Left lung (tissue), 14 donors: ENCODE data around the gene RSPO4. TPM values are rescaled to one million over a fixed set of nuclear protein-coding genes. Genes with fewer than 3 reads are reported as not detected.

Experiments used
- ATAC-seq: fragments of 200-7000 bp; cut with Tn5 transposase; one replicate; pipeline ENCODE4 v1.9.1; 2020; ENCODE audit warnings: moderate library complexity
- DNase-seq, 4 donors: peaks; one replicate each; pipeline ENCODE4 v3.0.0-alpha.2; 2013 to 2020
- H3K27ac ChIP-seq, 2 donors: fragments of 200-600 bp; sonication (generic) in 1 of 2; one replicate each; pipeline versions ENCODE4 v1.5.0 to v1.8.0; 2020 to 2021
- H3K27me3 ChIP-seq, 2 donors: fragments of 200-600 bp; sonication (generic) in 1 of 2; one replicate each; pipeline versions ENCODE4 v1.5.0 to v1.8.0; 2020 to 2021
- H3K36me3 ChIP-seq, 2 donors: fragments of 200-600 bp; sonication (generic) in 1 of 2; one replicate each; pipeline versions ENCODE4 v1.5.0 to v1.8.0; 2020 to 2021
- H3K4me1 ChIP-seq, 2 donors: fragments of 200-600 bp; one replicate each; pipeline ENCODE4 v1.8.0; 2021
- H3K4me3 ChIP-seq, 2 donors: fragments of 200-600 bp; sonication (generic) in 1 of 2; one replicate each; pipeline versions ENCODE4 v1.5.0 to v1.8.0; 2020 to 2021; ENCODE audit warnings: mild to moderate bottlenecking in 1 of 2
- H3K9me3 ChIP-seq, 2 donors: fragments of 200-600 bp; sonication (generic) in 1 of 2; one replicate each; pipeline versions ENCODE4 v1.5.0 to v1.8.0; 2020 to 2021
- CTCF ChIP-seq, 2 donors: fragments of 200-600 bp; sonication (generic) in 1 of 2; IDR thresholded peaks; one replicate each; pipeline versions ENCODE4 v1.5.0 to v1.8.0; 2021; ENCODE audit warnings: antibody characterized with exemption in 2 of 2
- intact Hi-C, 2 donors: fragments of 100-400 bp; cut with DNase I; formaldehyde crosslinking; loops; one replicate each; pipeline versions ENCODE4 v1.11.2 to v1.14.2; 2022
- long read RNA-seq, 12 donors: library from polyadenylated mRNA in 2 of 12; unstranded in 2 of 12; transcript quantifications; one replicate each; pipeline ENCODE4 v2.0.0 and lab custom pipeline, GENCODE V29; 2019 to 2026
- polyA plus RNA-seq, 6 donors: library from polyadenylated mRNA; unstranded; fragments of 120-200 nt; gene quantifications; one replicate each; pipeline ENCODE4 v1.2.1, GENCODE V29; 2013; ENCODE audit not compliant: insufficient read length in 6 of 6
- total RNA-seq, 2 donors: library from RNA; stranded (reverse); fragmentation: NEBNext Ultra II Directional; extraction: Animal tissue kit (Norgen Biotek cat#: 25700); gene quantifications; one replicate each; pipeline ENCODE4 v1.2.1, GENCODE V29; 2021
- donor health status: DM: no; HTN: yes; CAD: no.
- donor health status: DM: no; HTN: no; CAD: no.

RSPO4 gene
- total RNA-seq (1 to 10 TPM; 2.2 to 6.1 TPM), polyA plus RNA-seq (1 to 10 TPM; 2.6 to 4.3 (median 3.4) TPM)
- long read RNA-seq, donor 1, partial matches to known transcripts: 0 of 1 reads
- long read RNA-seq, donor 1, other reads (novel, unspliced or antisense): 0 of 1 reads
- long read RNA-seq, donor 2, partial matches to known transcripts: 0 of 2 reads
- long read RNA-seq, donor 2, other reads (novel, unspliced or antisense): 0 of 2 reads
- long read RNA-seq, donor 3: 0 reads
- long read RNA-seq, donor 4: 0 reads
- long read RNA-seq, donor 5, partial matches to known transcripts: 0 of 1 reads
- long read RNA-seq, donor 5, other reads (novel, unspliced or antisense): 0 of 1 reads
- long read RNA-seq, donor 6: 0 reads
- long read RNA-seq, donor 7, partial matches to known transcripts: 0 of 1 reads
- long read RNA-seq, donor 7, other reads (novel, unspliced or antisense): 0 of 1 reads
- long read RNA-seq, donor 8: 0 reads
- long read RNA-seq, donor 9: 0 reads
- long read RNA-seq, donor 10: 0 reads
- long read RNA-seq, donor 11: 0 reads
- long read RNA-seq, donor 12: 0 reads

GRCh38 chr20:1001911-1002681, at the start of gene RSPO4:
RSPO4 (minus strand) TSS chr20:1002311; CDS start chr20:1002164, 147 bp downstream.
- H3K36me3 ChIP-seq: no peaks in the 10 kb centered on the region
- DNase-seq (peak in 1 of 4 donors; percentile 80), ATAC-seq (peak; percentile 40)
- no peak for TF ChIP-seq CTCF (IDR thresholded peaks at IDR 0.05)
- no peaks in the 10 kb centered on the region for H3K9me3 ChIP-seq
- H3K4me3 ChIP-seq: peak within 1 kb of the TSS; percentile 3 to 14
- H3K27ac ChIP-seq: no peak within 1 kb of the TSS
- peaks cover 13 to 67% of the 10 kb centered on the region in 2 donors for H3K27me3 ChIP-seq
- intact Hi-C loops: no loop called here
- H3K4me1 ChIP-seq: no peaks in the 10 kb centered on the region

DNA sequence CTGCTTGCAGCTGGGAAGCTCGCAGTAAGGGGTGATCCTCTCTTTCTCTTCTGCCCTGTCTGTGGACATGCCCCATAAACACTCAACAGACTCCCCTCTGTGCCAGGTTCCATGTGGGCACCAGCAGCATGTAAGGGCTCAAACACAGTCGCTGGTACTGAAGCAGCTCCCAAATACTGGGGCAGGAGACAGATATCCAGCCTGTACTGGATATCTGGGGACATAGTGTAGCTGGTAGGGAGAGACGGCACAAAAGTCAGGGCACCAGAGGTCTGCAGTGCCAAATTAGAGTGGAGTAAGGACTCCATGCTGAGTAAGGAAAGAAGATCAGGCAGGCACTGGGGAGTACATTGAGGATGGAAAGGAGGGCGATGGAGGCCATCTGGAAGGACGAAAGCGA, 48.3 kb upstream of the RSPO4 start:
- no peak for TF ChIP-seq CTCF (IDR thresholded peaks at IDR 0.05)
- Histone ChIP-seq H3K27me3 (no peaks in the 10 kb centered on the region), H3K27ac (no peak overlapping the region), H3K4me1 (no peaks in the 10 kb centered on the region), H3K36me3 (no peaks in the 10 kb centered on the region), H3K4me3 (no peak overlapping the region), H3K9me3 (peaks cover 0 to 2% of the 10 kb centered on the region in 2 donors)
- ATAC-seq (no peak), DNase-seq (no peak)
- intact Hi-C loops: no loop called here

- Histone ChIP-seq H3K27ac (no peak overlapping the region), H3K9me3 (peaks cover 0 to 2% of the 10 kb centered on the region in 2 donors), H3K36me3 (no peaks in the 10 kb centered on the region), H3K27me3 (no peaks in the 10 kb centered on the region), H3K4me3 (no peak overlapping the region), H3K4me1 (no peaks in the 10 kb centered on the region)
- ATAC-seq (no peak), DNase-seq (no peak)
- no peak for TF ChIP-seq CTCF (IDR thresholded peaks at IDR 0.05)
- intact Hi-C loops: no loop called here
Measured at GRCh38 chr20:1045860-1046418, 43.8 kb upstream of the RSPO4 start.

- no peaks in the 10 kb centered on the region for H3K9me3 ChIP-seq
- H3K27ac ChIP-seq: no peak overlapping the region
- no peak overlapping the region for H3K4me3 ChIP-seq
- no peak for TF ChIP-seq CTCF (IDR thresholded peaks at IDR 0.05)
- intact Hi-C loops: no loop called here
- DNase-seq (no peak), ATAC-seq (no peak)
- H3K4me1 ChIP-seq: no peaks in the 10 kb centered on the region
- H3K27me3 ChIP-seq: no peaks in the 10 kb centered on the region
- H3K36me3 ChIP-seq: no peaks in the 10 kb centered on the region
Measured at GRCh38 chr20:1041845-1042390, 39.8 kb upstream of the RSPO4 start.
